HepG2 (cell line): Measurements from ENCODE around the gene RMRP. TPM values are rescaled to one million over a fixed set of nuclear protein-coding genes. Genes with fewer than 3 reads are reported as not detected.

Source experiments
- FOXA3 ChIP-seq: IDR thresholded peaks from 2 replicates; pipeline ENCODE4 v1.6.1; 2016; ENCODE audit warnings: missing genetic modification reagents, missing compliant biosample characterization
- FOXO1 ChIP-seq: sonication (generic); formaldehyde crosslinking; IDR thresholded peaks from 2 replicates; pipeline ENCODE4 v1.4.0; 2020; ENCODE audit warnings: missing genetic modification reagents
- MATR3 ChIP-seq: sonication (generic); formaldehyde crosslinking; IDR thresholded peaks from 2 replicates; pipeline ENCODE4 v1.4.0; 2020; ENCODE audit warnings: missing genetic modification reagents
- MTF2 ChIP-seq: sonication (generic); formaldehyde crosslinking; IDR thresholded peaks from 2 replicates; pipeline ENCODE4 v1.5.0; 2020; ENCODE audit warnings: missing genetic modification reagents, borderline replicate concordance
- MXI1 ChIP-seq: IDR thresholded peaks from 3 replicates; pipeline ENCODE4 v1.6.1; 2012; ENCODE audit warnings: low read depth, low read length, inconsistent platforms, borderline replicate concordance
- POLR2AphosphoS2 ChIP-seq: IDR thresholded peaks from 2 replicates; pipeline ENCODE4 v1.6.1; 2011; ENCODE audit warnings: low read depth, low read length, improper control_type of control experiment
- RCOR2 ChIP-seq: IDR thresholded peaks from 2 replicates; pipeline ENCODE4 v1.6.1; 2016; ENCODE audit warnings: missing biosample characterization, missing genetic modification reagents
- RFXANK ChIP-seq: IDR thresholded peaks from 2 replicates; pipeline ENCODE4 v1.6.1; 2016
- ZMAT3 ChIP-seq: sonication (generic); formaldehyde crosslinking; conservative IDR thresholded peaks from 2 replicates; pipeline ENCODE4 v1.7.0; 2021; ENCODE audit warnings: missing genetic modification reagents
- ZSCAN25 ChIP-seq: sonication (generic); formaldehyde crosslinking; IDR thresholded peaks from 2 replicates; pipeline ENCODE4 v1.8.0; 2022; ENCODE audit warnings: mild to moderate bottlenecking, missing genetic modification reagents
- ZSCAN9 ChIP-seq: IDR thresholded peaks from 2 replicates; pipeline ENCODE4 v1.6.1; 2016; ENCODE audit warnings: borderline replicate concordance
- polyA plus RNA-seq, 8 experiments: library from polyadenylated mRNA; depleted of rRNA in 3 of 8; stranded (reverse) in 7 of 8; unstranded in 1 of 8; fragments of >200 nt; fragmentation: Illumina TruSeq in 4 of 8; extraction: Trizol in 4 of 8; gene quantifications; 2 replicates each; pipeline versions ENCODE4 v1.2.1 to v1.2.3, GENCODE V29; 2011 to 2016; ENCODE audit warnings: low read depth in 4 of 8, missing spikeins in 1 of 8, mixed read lengths in 1 of 8; ENCODE audit not compliant: insufficient read depth in 1 of 8
- total RNA-seq, 5 experiments: library from RNA; depleted of rRNA; stranded (reverse); fragments of >200 nt; fragmentation: Illumina TruSeq; extraction: Trizol; gene quantifications; 2 replicates each; pipeline ENCODE4 v1.2.3, GENCODE V29; 2016; ENCODE audit warnings: low read depth in 1 of 5
- TF ChIP-seq, protein P1 (sequence below): sonication (generic); formaldehyde crosslinking; IDR thresholded peaks from one replicate; pipeline ENCODE4 v1.5.1; 2020; ENCODE audit warnings: mild to moderate bottlenecking, missing genetic modification reagents; ENCODE audit errors: not compliant biosample characterization
- TF ChIP-seq, protein P2 (sequence below): sonication (generic); formaldehyde crosslinking; IDR thresholded peaks from 2 replicates; pipeline ENCODE4 v1.5.0; 2020; ENCODE audit warnings: missing genetic modification reagents
- TF ChIP-seq, protein P3 (sequence below): fragments of 450-650 bp; IDR thresholded peaks from 2 replicates; pipeline ENCODE4 v1.6.1; 2016
- TF ChIP-seq, protein P4 (sequence below): sonication (generic); formaldehyde crosslinking; IDR thresholded peaks from 2 replicates; pipeline ENCODE4 v1.4.0; 2020; ENCODE audit warnings: missing genetic modification reagents
- TF ChIP-seq, protein P5 (sequence below): sonication (generic); formaldehyde crosslinking; IDR thresholded peaks from 2 replicates; pipeline ENCODE4 v1.8.1; 2023; ENCODE audit warnings: mild to moderate bottlenecking, missing genetic modification reagents, borderline replicate concordance

RMRP gene
- total and polyA plus RNA-seq, 2 of the 13 experiments (the other 11 are each of a cell fraction or from before 2014, with no cell fraction given) = 51.4 to 4,025 TPM

DNA sequence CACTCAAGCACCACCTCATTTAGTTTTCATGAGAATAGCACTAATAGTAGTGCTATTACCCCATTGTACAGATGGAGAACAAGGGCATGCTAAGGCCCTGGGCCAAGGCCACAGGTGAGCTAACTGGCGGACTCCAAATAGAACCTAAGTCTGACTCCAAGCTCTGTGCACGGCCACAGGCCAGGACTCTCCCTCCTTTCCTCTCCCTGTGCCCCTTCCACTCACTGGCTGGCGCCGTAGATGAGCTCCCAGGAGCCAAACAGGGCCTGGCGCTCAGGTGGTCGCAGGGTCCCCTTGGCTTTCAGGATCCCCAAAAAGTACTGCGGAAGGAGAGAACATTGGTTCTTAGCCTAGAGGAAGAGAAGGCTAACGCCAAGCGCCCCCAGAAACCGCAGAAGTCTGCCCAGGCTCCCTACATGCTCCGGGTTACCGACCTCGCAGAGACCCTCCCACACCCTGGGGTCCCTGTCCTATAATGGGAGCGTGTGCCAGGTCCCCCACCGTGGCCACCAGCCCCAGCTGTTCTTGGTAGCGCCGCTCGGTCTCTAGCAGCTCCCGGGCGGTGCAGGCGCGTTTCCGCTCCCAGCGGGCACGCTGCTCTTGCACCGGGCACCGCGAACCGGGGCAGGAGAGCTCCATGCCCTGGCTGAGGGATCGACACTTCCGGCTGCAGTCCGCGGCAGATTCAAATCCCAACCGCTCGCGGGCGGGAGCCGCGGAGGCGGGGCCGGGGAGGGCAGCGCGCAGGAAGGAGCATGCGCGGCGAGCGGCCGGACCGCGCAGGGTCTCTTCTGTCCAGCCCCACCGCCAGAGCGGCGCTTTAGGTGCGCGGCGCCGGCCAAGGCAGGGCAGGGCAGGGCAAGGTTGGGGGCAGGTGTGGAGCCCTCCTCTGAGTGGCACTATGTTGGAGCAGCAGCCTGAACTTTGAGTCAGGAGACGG lies 7.0 kb upstream of the RMRP start, which contains the start of gene ARHGEF39 (continued):
- TF ChIP-seq, protein P1, sequence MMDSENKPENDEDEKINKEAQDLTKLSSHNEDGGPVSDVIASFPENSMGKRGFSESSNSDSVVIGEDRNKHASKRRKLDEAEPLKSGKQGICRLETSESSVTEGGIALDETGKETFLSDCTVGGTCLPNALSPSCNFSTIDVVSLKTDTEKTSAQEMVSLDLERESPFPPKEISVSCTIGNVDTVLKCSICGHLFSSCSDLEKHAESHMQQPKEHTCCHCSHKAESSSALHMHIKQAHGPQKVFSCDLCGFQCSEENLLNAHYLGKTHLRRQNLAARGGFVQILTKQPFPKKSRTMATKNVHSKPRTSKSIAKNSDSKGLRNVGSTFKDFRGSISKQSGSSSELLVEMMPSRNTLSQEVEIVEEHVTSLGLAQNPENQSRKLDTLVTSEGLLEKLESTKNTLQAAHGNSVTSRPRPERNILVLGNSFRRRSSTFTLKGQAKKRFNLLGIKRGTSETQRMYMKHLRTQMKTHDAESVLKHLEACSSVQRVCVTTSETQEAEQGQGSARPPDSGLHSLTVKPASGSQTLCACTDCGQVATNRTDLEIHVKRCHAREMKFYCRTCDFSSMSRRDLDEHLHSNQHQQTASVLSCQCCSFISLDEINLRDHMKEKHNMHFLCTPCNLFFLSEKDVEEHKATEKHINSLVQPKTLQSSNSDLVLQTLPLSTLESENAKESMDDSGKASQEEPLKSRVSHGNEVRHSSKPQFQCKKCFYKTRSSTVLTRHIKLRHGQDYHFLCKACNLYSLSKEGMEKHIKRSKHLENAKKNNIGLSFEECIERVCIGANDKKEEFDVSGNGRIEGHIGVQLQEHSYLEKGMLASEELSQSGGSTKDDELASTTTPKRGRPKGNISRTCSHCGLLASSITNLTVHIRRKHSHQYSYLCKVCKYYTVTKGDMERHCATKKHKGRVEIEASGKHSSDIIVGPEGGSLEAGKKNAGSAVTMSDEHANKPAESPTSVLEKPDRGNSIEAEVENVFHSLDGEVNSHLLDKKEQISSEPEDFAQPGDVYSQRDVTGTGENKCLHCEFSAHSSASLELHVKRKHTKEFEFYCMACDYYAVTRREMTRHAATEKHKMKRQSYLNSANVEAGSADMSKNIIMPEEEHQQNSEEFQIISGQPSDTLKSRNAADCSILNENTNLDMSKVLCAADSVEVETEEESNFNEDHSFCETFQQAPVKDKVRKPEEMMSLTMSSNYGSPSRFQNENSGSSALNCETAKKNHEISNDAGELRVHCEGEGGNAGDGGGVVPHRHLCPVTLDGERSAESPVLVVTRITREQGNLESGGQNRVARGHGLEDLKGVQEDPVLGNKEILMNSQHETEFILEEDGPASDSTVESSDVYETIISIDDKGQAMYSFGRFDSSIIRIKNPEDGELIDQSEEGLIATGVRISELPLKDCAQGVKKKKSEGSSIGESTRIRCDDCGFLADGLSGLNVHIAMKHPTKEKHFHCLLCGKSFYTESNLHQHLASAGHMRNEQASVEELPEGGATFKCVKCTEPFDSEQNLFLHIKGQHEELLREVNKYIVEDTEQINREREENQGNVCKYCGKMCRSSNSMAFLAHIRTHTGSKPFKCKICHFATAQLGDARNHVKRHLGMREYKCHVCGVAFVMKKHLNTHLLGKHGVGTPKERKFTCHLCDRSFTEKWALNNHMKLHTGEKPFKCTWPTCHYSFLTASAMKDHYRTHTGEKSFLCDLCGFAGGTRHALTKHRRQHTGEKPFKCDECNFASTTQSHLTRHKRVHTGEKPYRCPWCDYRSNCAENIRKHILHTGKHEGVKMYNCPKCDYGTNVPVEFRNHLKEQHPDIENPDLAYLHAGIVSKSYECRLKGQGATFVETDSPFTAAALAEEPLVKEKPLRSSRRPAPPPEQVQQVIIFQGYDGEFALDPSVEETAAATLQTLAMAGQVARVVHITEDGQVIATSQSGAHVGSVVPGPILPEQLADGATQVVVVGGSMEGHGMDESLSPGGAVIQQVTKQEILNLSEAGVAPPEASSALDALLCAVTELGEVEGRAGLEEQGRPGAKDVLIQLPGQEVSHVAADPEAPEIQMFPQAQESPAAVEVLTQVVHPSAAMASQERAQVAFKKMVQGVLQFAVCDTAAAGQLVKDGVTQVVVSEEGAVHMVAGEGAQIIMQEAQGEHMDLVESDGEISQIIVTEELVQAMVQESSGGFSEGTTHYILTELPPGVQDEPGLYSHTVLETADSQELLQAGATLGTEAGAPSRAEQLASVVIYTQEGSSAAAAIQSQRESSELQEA (CRISPR knock-in tag) = peak; percentile 85
- TF ChIP-seq FOXA3 (CRISPR knock-in tag) (peak; percentile 56; the same call in 1 of the 2 replicates), FOXO1 (CRISPR knock-in tag) (peak; percentile 74), RFXANK (CRISPR knock-in tag) (0 out of 2 replicates have a peak, but pooled peaks have one; percentile 35), MTF2 (CRISPR knock-in tag) (peak; percentile 67; the same call in 1 of the 2 replicates), MXI1 (peak; percentile 97; the same call in 2 of the 3 replicates), ZMAT3 (CRISPR knock-in tag) (0 out of 2 replicates have a peak, but pooled peaks have one; percentile 48), POLR2AphosphoS2 (no peak), RCOR2 (CRISPR knock-in tag) (peak; percentile 47; the same call in 1 of the 2 replicates), MATR3 (no peak), ZSCAN9 (CRISPR knock-in tag) (peak; percentile 59; the same call in 1 of the 2 replicates), ZSCAN25 (CRISPR knock-in tag) (no peak)
- TF ChIP-seq, protein P2, sequence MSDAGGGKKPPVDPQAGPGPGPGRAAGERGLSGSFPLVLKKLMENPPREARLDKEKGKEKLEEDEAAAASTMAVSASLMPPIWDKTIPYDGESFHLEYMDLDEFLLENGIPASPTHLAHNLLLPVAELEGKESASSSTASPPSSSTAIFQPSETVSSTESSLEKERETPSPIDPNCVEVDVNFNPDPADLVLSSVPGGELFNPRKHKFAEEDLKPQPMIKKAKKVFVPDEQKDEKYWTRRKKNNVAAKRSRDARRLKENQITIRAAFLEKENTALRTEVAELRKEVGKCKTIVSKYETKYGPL = no peak
- TF ChIP-seq, protein P3, sequence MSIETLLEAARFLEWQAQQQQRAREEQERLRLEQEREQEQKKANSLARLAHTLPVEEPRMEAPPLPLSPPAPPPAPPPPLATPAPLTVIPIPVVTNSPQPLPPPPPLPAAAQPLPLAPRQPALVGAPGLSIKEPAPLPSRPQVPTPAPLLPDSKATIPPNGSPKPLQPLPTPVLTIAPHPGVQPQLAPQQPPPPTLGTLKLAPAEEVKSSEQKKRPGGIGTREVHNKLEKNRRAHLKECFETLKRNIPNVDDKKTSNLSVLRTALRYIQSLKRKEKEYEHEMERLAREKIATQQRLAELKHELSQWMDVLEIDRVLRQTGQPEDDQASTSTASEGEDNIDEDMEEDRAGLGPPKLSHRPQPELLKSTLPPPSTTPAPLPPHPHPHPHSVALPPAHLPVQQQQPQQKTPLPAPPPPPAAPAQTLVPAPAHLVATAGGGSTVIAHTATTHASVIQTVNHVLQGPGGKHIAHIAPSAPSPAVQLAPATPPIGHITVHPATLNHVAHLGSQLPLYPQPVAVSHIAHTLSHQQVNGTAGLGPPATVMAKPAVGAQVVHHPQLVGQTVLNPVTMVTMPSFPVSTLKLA = 0 out of 2 replicates have a peak, but pooled peaks have one; percentile 4
- TF ChIP-seq, protein P4, sequence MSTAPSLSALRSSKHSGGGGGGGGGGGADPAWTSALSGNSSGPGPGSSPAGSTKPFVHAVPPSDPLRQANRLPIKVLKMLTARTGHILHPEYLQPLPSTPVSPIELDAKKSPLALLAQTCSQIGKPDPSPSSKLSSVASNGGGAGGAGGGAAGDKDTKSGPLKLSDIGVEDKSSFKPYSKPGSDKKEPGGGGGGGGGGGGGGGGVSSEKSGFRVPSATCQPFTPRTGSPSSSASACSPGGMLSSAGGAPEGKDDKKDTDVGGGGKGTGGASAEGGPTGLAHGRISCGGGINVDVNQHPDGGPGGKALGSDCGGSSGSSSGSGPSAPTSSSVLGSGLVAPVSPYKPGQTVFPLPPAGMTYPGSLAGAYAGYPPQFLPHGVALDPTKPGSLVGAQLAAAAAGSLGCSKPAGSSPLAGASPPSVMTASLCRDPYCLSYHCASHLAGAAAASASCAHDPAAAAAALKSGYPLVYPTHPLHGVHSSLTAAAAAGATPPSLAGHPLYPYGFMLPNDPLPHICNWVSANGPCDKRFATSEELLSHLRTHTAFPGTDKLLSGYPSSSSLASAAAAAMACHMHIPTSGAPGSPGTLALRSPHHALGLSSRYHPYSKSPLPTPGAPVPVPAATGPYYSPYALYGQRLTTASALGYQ = peak; percentile 18; the same call in 1 of the 2 replicates
- TF ChIP-seq, protein P5, sequence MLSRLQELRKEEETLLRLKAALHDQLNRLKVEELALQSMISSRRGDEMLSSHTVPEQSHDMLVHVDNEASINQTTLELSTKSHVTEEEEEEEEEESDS (CRISPR knock-in tag) = no peak; the same call in 1 of the 2 replicates
